ENCODE data around the gene EIF4ENIF1.

DNA sequence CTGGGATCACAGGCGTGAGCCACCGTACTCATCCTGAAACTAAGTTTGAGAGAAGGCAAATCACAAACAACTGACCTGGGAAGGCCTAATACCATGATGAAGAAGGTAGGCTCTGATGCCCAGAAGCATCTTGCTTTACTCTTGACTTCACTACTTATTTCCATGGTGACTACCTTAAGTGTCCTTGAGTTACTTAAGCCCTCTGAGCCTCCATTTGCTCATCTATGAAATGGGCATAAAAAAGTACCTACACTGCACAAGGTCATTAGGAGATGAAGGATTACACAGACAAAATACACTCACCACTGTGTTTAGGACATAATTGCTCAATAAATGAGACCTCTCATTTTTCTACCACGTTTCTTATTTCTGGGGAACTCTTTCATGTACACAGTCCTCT, 27.9 kb downstream of the EIF4ENIF1 start:
- TF ChIP-seq TARDBP (IDR thresholded peaks at IDR 0.05) (no peak), SUZ12 (IDR thresholded peaks at IDR 0.05) (no peak), SP1 (IDR thresholded peaks at IDR 0.05) (no peak), ELF4 (IDR thresholded peaks at IDR 0.05) (no peak), BHLHE40 (IDR thresholded peaks at IDR 0.05; ENCODE audit: borderline replicate concordance) (no peak), FOXM1 (IDR thresholded peaks at IDR 0.05; ENCODE audit: borderline replicate concordance) (no peak), CTBP1 (IDR thresholded peaks at IDR 0.05; ENCODE audit: borderline replicate concordance) (no peak), L3MBTL2 (conservative IDR thresholded peaks at IDR 0.05) (no peak), ZNF384 (IDR thresholded peaks at IDR 0.05) (no peak), HDGF (IDR thresholded peaks at IDR 0.05; ENCODE audit: borderline replicate concordance) (no peak), FOXK2 (IDR thresholded peaks at IDR 0.05) (no peak)
- TF ChIP-seq, protein P1, sequence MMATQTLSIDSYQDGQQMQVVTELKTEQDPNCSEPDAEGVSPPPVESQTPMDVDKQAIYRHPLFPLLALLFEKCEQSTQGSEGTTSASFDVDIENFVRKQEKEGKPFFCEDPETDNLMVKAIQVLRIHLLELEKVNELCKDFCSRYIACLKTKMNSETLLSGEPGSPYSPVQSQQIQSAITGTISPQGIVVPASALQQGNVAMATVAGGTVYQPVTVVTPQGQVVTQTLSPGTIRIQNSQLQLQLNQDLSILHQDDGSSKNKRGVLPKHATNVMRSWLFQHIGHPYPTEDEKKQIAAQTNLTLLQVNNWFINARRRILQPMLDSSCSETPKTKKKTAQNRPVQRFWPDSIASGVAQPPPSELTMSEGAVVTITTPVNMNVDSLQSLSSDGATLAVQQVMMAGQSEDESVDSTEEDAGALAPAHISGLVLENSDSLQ (IDR thresholded peaks at IDR 0.05), result no peak

All from HEK293T (cell line).